Activated CD8-positive, alpha-beta memory T cell treated with anti-CD3 and anti-CD28 coated beads, Interleukin-2, amount 50 U/mL, for 4 hours (primary cell): ENCODE data around the gene SLC7A10.
"Not testable (repeated sequence)": the region's sequence is repeated elsewhere in the genome, so short reads cannot be mapped to it uniquely, and the experiment has no call there.

ENCODE experiments used
- DNase-seq: peaks from one replicate; pipeline ENCODE4 v3.0.0-alpha.2; 2020

Gene SLC7A10

DNA sequence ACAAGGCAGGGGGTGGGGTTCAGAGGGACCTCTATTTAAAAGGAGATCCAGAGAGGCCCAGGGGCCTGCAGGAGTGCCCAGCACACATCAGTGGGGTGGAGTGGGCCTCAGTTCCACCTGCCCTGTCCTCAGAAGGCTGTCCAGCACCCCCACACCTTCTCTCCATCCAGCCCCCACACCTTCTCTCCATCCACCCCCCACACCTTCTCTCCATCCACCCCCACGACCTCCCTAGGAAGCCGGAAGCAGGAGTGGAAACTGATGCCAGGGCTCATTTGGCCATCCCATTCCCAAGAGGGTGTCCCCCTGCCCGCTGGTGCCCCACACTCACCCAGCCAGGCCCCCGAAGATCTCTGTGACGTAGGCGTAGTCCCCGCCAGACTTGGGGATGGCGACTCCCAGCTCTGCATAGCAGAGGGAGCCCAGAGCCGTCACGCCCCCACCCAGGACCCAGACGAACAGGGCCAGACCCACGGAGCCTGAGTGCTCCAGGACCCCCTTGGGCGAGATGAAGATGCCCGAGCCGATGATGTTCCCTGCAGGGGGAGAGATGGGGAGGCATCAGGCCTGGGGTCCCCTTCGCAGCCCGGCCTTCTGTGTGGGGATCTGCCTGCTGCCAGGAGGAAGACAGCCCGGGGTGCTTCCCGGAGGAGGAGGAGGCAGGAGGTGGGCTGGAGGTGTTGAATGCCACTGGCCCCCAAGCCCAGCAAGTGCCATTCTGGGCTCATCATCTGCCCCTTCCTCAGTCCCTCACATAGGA is 10.0 kb downstream of the SLC7A10 start:
- DNase-seq = no peak

DNA sequence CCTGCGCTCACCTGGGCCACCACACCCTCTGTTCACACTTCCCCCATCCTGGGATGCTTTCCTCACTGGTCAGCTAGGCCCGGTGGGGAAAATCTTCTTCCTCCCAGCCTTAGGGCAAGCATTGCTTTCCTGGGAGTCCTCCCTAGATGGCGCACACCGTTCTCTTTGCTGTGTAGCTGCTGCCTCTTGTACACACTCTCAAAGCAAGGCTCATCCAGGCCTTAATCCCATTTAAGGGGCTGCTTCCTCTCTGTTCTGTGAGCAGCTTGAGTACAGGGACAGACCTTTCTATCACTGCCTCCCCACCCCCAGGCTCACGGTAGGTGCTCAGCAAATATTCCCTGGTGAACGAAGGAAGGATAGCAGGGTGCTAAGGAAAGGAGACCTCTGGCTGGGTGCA is 11.1 kb downstream of the SLC7A10 start:
- DNase-seq = no peak

DNA sequence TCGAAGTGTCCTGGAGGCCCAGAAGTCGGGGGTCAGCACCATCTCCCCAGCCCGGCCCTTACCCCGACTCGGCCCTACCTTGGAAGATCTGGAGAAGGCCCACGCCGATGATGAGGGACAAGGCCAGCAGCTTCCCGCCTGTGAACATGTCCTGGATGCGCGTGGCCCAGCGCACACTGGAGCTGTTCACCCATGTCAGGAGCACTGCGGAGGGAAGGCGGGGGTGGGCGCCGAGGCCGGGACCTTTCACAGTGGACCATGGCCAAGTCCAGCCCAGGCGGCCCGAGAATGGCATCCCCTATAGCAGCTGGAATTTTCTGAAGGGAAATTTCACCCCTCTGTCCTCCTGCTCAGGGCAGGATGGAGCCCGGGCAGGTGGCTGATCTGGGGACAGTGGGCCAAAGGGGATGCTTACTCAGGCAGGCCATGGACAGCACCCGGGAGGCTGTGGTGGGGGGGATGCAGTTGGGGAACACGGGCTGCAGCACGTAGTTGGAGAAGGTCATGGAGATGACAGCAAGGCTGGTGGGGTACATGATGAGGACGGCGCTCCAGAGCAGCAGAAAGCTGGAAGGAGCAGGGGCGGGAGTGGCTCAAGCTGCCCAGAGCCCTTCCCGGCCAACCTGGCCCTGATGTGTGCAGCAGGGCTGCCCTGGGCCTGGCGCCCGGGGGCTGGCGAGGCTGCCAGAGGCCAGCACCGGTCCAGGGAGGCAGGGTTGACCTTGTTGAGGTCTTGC is 13.0 kb downstream of the SLC7A10 start:
- DNase-seq = no peak

DNA sequence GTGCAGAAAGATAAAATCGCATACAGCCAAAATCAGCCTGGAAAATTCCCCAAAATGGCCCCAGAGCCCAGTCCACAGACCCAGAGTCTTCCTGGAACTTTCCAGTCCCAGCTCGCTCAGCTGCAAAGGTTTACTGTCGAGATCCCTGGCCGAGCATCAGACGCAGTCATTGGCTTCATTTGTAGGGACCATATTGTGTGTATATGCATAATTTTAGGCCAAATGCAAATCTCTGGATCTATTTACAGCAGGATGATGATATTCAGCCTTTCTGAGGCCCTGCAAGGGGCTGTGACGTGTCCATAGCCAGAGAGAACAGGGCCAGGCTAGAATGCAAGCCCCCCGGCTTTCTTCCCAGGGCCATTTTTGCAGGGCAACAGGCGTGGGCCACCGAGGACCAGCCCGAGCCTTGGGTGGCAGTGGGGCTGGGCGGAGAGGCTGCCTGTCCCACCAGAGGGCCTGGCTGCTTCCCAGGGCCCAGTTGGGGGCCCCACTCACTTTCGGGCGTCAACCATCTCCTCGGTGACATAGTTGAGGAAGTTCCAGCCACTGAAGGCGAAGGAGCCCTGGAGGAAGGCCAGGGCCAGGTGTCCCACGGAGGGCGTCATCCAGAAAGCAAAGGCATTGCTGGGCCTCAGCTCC is 13.7 kb downstream of the SLC7A10 start:
- DNase-seq = no peak

DNA sequence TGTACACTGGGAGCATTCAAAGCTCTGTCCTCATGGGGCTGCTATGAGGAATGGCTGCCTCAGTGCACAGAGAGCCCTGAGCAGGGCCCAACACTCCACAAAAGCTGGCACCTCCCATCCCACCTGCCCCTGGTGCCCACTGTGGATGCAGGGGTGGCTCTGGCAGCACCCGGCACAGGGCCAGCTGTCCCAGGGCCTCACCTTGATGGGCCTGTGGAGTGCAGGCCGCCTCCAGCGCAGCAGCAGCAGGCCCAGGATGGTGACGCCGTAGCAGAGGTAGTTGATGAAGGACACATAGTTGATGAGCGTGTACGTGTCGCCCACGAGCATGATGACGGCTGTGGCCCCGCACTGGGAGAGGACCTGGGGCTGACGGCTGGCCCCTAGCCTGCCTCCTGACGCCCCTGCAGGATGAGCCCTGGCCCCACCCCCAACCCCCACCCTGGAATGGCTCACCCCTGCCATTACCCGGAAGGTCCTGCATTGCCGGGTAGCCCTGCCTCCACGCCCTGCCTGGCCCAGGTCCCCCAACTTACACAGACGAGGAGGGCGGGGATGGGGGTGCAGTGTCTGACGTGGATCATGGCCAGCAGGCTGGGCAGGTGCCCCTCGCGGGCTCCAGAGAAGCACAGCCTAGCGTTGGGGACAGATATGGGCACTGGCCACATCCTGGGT is 15.2 kb downstream of the SLC7A10 start:
- DNase-seq = no peak

DNA sequence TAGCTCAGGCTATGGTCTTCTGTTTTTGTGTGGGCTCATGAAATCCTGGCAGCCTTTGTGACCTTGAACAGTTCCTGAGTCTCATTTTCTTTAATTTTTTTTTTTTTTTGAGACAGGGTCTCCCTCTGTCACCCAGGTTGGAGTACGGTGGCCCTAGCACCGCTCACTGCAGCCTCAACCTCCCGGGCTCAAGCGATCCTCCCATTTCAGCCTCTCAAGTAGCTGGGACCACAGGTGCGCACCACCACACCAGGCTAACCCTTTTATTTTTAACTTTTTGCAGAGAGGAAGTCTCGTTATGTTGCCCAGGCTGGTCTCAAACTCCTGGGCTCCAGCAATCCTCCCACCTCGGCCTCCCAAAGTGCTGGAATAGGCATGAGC is 15.8 kb downstream of the SLC7A10 start:
- not testable (repeated sequence) for DNase-seq

DNA sequence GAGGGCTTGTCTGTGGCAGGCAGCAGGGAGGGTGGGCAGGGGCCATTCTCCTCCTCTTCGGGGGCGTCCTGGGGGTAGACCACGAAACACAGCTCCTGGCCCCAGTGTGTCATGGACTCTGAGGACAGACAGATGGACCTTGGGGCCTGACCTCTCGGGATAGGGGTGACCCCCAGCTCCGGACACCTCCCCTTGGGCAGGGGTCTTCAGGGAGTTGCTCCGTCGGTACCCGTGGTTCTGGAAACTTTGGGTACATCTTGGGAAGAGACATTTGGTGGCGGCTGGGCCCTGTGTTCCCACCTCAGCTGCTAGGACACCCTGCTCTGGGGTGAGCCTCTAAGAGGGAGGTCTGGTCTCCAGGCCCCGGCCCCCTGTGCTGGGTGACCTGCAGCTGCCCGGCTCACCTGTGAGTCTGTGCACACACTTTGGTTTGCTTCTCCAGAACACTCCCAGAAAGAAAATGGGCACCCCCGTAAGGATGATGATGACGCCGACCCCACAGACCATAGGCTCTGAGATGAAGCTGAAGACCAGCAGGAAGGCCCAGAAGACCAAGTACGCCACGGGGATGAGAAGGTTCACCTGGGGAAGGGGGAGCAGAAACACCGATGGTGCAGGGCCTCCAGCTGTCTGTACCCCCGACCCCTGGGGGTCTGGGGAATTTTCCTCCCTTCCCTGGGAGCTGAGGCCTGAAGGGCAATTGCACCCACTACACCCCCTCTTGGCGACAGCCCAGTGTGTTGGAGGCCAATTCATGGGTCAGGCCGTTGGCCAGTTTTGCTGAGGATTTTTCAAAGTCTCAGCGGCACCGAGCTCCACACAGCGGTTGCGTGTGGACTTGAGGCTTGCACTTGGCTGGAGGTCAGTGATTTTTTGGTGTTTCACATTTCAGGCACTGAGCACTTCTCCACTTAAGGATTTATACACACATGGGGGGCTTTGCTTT is 16.5 kb downstream of the SLC7A10 start:
- DNase-seq = no peak

DNA sequence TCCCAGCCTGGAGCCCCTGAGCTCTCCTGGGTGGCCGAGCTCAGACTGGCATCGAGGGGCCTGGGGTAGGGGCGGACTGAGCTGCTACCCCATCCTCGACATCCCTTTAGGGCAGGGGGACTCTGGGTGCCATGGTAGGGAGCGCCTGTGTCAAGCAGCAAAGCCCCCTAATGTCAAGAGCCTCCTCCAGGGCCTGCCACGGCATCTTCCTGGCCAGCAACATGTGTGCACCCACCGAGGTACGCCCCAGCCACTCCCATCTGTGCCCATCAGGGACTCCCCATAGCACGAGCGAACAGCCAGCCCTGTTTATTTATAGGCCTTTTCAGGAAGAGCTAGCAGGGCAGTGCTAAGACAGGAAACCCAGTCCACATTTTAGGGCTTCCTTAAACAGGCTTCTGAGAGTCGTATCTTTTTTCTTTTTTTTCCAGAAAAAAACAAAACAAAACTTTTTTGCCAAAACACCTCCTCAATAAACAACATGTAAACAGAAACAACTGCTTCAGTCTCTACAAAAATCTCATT is 17.2 kb downstream of the SLC7A10 start:
- no peak for DNase-seq

DNA sequence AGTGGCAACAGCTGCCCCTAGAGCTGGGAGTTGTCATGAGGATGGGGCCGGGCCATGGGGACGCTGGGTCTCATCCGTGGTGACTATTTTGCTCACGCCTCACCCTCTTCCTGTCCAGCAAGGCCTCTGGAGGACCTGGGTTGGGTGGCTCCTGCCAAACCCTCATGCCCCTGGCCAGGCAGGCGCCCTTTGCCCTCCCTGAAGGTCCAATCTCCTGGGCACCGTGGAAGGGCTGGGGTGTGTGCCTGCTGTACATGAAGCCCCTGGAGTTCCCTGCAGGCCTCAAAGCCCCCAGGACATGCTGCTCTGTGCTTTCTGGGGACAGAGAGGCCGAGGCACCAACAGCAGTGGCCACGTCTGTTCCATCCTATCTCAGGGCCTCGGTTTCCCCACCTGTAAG is 17.7 kb downstream of the SLC7A10 start:
- DNase-seq = no peak

DNA sequence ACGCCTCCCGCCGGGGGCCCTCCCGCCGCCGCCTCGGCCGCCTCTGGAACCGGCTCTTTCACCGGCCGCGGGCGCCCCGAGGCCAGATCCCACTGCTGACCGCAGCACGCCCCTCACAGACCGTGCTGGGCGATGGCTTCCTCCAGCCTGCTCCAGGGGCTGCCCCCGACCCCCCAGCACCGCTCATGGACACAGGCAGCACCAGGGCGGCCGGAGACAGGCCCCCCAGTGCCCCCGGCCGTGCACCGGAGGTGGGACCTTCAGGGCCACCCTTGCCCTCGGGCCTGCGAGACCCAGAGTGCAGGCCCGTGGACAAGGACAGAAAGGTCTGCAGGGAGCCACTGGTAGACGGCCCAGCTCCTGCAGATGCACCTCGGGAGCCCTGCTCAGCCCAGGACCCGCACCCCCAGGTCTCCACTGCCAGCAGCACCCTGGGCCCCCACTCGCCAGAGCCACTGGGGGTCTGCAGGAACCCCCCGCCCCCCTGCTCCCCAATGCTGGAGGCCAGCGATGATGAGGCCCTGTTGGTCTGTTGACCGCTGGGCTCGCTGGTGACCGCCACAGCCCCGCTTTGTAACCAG is 18.5 kb downstream of the SLC7A10 start:
- no peak for DNase-seq

DNA sequence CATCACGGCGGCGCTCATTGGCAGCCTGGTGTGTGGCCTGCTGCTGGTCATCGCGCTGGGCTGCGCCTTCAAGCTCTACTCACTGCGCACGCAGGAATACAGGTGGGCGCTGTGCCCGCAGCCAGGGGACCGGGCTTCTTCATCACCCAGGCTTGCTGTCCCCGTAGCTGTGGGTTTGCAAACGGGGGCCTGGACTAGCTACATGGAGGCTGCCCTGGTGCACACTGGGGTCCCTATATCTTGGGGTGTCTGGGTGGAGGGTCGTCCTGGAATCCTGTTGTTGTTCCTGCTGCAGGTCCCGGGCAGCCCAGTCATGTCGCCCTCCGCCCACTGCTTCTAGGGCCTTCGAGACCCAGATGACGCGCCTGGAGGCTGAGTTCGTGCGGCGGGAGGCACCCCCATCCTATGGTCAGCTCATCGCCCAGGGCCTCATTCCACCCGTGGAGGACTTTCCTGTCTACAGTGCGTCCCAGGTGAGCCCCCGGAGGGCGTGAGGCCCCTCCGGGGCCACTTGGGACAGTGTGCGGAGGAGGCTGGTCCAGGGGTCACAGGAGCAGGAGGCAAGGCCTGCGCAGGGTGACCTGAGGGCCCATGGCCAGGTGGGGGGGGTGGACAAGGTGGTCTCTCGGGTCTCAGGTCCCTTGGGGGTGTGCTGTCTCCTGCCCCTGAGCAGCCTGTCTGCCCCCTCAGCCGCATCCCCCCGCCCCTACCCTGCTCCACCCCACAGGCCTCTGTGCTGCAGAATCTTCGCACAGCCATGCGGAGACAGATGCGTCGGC is 19.2 kb downstream of the SLC7A10 start:
- DNase-seq = no peak

DNA sequence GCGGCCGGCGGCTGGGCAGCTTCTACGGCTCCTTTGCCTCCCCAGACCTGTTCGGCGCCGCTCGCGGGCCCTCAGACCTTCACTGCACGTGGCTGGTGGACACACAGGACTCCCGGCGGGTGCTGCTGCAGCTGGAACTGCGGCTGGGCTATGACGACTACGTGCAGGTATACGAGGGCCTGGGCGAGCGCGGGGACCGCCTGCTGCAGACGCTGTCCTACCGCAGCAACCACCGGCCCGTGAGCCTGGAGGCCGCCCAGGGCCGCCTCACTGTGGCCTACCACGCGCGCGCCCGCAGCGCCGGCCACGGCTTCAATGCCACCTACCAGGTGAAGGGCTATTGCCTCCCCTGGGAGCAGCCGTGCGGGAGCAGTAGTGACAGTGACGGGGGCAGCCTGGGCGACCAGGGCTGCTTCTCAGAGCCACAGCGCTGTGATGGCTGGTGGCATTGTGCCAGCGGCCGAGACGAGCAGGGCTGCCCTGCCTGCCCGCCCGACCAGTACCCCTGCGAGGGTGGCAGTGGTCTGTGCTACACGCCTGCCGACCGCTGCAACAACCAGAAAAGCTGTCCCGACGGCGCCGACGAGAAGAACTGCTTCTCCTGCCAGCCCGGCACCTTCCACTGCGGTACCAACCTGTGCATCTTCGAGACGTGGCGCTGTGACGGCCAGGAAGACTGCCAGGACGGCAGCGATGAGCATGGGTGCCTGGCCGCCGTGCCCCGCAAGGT is 20.0 kb downstream of the SLC7A10 start:
- no peak for DNase-seq

DNA sequence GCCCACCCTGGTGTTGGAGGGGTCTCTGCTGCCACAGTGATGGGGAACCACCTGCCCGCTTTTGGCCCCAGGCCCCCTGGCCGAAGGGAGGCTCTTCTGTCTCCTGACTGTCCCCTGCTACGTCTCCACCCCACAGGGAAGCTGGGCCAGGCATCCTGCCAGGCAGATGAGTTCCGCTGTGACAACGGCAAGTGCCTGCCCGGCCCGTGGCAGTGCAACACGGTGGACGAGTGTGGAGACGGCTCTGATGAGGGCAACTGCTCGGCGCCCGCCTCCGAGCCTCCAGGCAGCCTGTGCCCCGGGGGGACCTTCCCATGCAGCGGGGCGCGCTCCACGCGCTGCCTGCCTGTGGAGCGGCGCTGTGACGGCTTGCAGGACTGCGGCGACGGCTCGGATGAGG is 20.5 kb downstream of the SLC7A10 start:
- DNase-seq = no peak

DNA sequence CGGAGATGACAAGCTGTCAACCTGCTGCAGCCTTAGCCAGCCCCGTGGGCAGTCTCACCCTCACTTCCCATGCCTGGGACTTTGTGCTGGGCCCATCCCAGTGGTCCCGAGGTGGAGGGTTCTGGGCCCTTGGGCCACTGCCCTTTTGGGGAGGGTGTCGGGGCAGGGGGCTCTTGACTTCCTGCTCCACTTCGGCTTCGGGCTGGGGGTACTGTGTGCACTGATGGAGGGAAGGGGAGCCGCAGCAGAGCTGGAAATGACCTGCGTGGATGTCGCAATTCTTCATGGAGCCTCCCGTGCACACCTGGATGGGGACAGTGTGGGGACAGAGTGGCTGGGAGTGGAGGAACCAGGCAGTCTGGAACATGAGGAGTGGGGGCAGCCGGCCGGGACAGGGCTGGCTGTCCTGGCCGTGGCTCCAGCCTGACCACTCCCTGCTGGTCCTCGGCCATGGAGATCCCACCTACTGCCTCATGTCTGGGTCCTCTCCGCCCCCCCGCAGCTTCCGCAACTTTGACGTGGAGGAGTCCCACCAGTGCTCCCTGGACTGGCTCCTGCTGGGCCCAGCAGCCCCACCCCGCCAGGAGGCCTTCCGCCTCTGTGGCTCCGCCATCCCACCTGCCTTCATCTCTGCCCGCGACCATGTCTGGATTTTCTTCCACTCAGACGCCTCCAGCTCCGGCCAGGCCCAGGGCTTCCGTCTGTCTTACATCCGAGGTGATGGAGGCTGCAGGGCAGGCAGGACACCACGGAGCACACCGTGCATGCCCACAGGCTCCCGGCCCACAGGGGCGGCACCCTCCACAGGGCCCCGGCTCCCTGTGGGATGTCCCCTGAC is 21.3 kb downstream of the SLC7A10 start:
- no peak for DNase-seq

DNA sequence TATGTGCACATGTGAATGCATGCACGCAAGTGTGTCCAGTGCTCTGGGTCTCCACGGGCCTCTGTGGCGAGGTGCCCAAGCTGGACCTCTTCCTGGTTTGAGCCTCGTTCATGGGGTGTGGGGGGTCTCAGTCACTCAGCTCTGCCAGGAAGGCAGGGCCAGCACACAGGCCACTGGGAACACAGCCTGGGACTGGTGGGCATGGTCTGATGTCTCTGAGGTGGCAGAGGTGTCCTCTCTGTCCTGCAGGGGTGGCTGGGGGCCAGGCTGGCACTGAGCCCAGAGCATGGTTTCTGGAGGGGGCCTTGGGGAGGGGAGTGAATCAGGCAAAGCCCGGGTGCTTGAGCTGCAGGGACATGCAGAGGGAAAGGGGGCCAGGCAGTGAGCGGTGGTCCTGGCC is 22.1 kb downstream of the SLC7A10 start:
- DNase-seq = no peak

DNA sequence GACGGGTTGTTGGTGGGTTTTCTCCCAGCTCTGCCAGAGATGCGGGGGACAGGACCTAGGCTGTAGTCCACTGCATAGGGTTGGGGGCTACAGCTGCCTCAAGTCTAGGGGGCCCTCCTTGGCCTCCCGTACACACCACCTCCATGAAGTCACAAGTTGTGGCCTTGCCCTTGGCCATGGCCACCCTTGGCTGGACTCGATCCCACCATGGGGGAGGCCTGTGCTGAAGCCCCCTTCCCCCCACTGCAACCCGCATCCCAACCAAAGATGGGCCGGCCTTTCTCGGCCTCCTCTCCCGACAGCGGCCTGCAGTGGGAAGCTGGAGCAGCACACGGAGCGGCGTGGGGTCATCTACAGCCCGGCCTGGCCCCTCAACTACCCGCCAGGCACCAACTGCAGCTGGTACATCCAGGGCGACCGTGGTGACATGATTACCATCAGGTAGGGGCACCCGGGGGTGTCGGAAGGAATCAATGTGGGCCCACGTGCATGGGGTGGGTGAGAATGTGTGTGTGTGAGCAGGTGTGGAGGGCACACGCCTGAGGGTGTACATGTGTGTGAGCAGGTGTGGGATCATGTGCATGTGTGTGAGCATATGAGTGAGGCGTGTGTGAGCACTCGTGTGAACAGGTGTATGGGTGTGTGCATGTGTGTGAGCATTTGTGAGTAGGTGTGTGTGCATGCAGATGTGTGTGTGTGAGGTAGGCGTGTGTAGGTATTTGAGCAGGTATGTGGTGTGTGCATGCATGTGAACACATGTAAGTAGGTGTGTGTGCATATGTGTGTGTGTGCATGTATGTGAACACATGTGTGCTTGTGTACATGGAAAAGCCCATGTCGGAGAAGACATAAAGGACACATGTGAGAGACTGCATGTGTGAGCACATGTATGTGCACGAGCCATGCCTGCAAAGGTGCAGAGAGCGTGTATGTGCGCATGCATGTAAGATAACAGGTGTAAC is 22.8 kb downstream of the SLC7A10 start:
- DNase-seq = no peak

DNA sequence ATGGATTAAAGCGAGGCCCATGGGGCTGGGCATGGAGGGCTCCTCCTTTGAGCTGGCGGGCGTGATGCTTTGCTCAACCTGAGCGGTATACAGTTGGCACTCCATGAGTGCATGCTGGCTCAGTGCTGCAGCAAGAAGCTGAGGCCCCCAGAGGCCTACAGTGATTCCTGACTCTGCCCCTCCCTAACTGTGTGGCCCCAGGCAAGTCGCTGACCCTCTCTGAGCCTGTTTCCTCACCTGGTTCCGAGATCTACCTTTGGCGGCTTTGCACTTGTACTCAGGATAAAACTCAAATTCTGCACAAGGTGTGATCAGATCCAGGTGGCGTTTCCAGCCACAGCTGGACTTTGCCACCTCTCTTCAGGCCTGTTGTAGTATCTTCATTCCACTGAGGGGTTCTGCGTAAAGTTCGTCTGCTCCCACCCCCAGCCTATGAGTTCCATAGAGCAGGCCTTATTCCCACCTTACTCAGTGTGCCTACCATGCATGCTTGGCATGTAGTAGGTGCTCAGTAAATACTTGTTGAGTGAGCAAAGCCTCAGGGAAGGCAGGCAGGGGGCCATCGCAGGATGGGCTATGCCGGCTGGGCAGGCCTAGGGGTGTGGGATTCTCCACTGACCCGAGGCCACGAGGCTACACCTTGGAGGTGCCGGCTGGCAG is 23.6 kb downstream of the SLC7A10 start:
- no peak for DNase-seq
